ENCODE measurements around the gene WDR19.
"Not testable (repeated sequence)": the region's sequence is repeated elsewhere in the genome, so short reads cannot be mapped to it uniquely, and the experiment has no call there.

Gene WDR19

GRCh38 chr4:39181905-39182638 lies at the start of gene WDR19:
TSS of gene WDR19 (plus strand) at chr4:39182529. CDS start at chr4:39182558, 29 bp downstream.
- peak within 1 kb of the TSS; percentile 40 for H3K27ac ChIP-seq
- TF ChIP-seq ZFX (IDR thresholded peaks at IDR 0.05) = no peak
- TF ChIP-seq, protein P1, sequence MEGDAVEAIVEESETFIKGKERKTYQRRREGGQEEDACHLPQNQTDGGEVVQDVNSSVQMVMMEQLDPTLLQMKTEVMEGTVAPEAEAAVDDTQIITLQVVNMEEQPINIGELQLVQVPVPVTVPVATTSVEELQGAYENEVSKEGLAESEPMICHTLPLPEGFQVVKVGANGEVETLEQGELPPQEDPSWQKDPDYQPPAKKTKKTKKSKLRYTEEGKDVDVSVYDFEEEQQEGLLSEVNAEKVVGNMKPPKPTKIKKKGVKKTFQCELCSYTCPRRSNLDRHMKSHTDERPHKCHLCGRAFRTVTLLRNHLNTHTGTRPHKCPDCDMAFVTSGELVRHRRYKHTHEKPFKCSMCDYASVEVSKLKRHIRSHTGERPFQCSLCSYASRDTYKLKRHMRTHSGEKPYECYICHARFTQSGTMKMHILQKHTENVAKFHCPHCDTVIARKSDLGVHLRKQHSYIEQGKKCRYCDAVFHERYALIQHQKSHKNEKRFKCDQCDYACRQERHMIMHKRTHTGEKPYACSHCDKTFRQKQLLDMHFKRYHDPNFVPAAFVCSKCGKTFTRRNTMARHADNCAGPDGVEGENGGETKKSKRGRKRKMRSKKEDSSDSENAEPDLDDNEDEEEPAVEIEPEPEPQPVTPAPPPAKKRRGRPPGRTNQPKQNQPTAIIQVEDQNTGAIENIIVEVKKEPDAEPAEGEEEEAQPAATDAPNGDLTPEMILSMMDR (conservative IDR thresholded peaks at IDR 0.05) = peak; percentile 59

GRCh38 chr4:39133623-39134022 lies 48.7 kb upstream of the WDR19 start:
- no peak overlapping the region for H3K27ac ChIP-seq

GRCh38 chr4:39134683-39135306 lies 47.5 kb upstream of the WDR19 start:
- no peak overlapping the region for H3K27ac ChIP-seq
- TF ChIP-seq ZFX (IDR thresholded peaks at IDR 0.05) = no peak
- TF ChIP-seq, protein P1 (conservative IDR thresholded peaks at IDR 0.05) = no peak

More at GRCh38 chr4:39133623-39134022, 48.7 kb upstream of the WDR19 start:
- TF ChIP-seq, protein P1 (conservative IDR thresholded peaks at IDR 0.05) = no peak
- no peak for TF ChIP-seq ZFX (IDR thresholded peaks at IDR 0.05)

DNA sequence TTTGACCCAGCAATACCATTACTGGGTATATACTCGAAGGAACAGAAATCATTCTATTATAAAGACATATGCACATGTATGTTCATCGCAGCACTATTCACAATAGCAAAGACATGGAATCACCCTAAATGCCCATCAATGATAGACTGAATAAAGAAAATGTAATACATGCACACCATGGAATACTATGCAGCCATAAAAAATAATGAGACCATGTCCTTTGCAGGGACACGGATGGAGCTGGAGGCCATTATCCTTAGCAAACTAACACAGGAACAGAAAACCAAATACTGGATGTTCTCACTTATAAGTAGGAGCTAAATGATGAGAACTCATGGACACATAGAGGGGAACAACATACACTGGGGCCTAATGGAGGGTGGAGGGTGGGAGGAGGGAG lies 44.1 kb upstream of the WDR19 start:
- not testable (repeated sequence) for H3K27ac ChIP-seq

- H3K27ac ChIP-seq = no peak overlapping the region
- no peak for TF ChIP-seq ZFX (IDR thresholded peaks at IDR 0.05)
- TF ChIP-seq, protein P1 (conservative IDR thresholded peaks at IDR 0.05) = no peak
Measured at GRCh38 chr4:39146211-39146610, 36.1 kb upstream of the WDR19 start.

DNA sequence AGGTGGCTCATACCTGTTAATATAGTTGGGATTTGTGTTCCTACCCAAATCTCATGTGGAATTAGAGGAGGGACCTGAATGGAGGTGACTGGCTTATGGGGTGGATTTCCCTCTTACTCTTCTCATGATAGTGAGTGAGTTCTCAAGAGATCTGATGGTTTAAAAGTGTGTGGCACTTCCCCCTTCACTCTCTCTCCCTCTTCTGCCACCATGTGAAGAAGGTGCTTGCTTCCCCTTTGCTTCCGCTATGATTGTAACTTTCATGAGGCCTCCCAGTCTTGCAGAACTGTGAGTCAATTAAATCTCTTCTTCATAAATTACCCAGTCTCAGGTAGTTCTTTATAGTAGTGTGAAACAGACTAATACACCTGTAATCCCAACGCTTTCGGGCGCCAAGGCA lies 28.3 kb upstream of the WDR19 start:
- no peak overlapping the region for H3K27ac ChIP-seq
- TF ChIP-seq, protein P1 (conservative IDR thresholded peaks at IDR 0.05) = no peak
- TF ChIP-seq ZFX (IDR thresholded peaks at IDR 0.05) = no peak

- TF ChIP-seq, protein P1 (conservative IDR thresholded peaks at IDR 0.05) = no peak
- TF ChIP-seq ZFX (IDR thresholded peaks at IDR 0.05) = no peak
- no peak overlapping the region for H3K27ac ChIP-seq
Measured at GRCh38 chr4:39157520-39157919, 24.8 kb upstream of the WDR19 start.
